ENCODE data around the gene DUSP6. TPM values are rescaled to one million over a fixed set of nuclear protein-coding genes. Genes with fewer than 3 reads are reported as not detected.

The DUSP6 gene
- total RNA-seq, 2 experiments from 2014 or later, result 11.8 to 14.7 TPM

- intact Hi-C loops (cut with DNase I, micrococcal nuclease), result no loop called here
- H3K27ac ChIP-seq (ENCODE audit: low read depth in 1 of 2, low read length in 2 of 2), result no peak overlapping the region
- CTCF ChIA-PET, result no interaction called here
- Mint-ChIP-seq H3K27ac (no peak overlapping the region), H3K4me3 (no peak overlapping the region), H3K4me1 (ENCODE audit: low read depth) (peaks cover 11% of the 10 kb centered on the region), H3K36me3 (ENCODE audit: low read depth) (no peaks in the 10 kb centered on the region), H3K9me3 (no peaks in the 10 kb centered on the region), H3K27me3 (no peaks in the 10 kb centered on the region)
- no peak for ATAC-seq (ENCODE audit: poor library complexity)
- H3K36me3 ChIP-seq (ENCODE audit: insufficient read depth, low read length), result no peaks in the 10 kb centered on the region
- no peaks in the 10 kb centered on the region for H3K9me3 ChIP-seq (ENCODE audit: control insufficient read depth in 1 of 2, insufficient read depth in 1 of 2, low read length in 2 of 2)
- no peak for TF ChIP-seq CTCF (IDR thresholded peaks at IDR 0.05)
- POLR2A ChIA-PET, result no interaction called here
- H3K27me3 ChIP-seq (ENCODE audit: control insufficient read depth in 1 of 2, insufficient read depth in 2 of 2, low read length in 2 of 2), result no peaks in the 10 kb centered on the region
- no peak for DNase-seq
- H3K4me1 ChIP-seq (ENCODE audit: insufficient read depth, low read length), result no peaks in the 10 kb centered on the region
- H3K4me3 ChIP-seq (ENCODE audit: low read length), result no peak overlapping the region
Measured at GRCh38 chr12:89319606-89320005, 32.7 kb downstream of the DUSP6 start.

DNA sequence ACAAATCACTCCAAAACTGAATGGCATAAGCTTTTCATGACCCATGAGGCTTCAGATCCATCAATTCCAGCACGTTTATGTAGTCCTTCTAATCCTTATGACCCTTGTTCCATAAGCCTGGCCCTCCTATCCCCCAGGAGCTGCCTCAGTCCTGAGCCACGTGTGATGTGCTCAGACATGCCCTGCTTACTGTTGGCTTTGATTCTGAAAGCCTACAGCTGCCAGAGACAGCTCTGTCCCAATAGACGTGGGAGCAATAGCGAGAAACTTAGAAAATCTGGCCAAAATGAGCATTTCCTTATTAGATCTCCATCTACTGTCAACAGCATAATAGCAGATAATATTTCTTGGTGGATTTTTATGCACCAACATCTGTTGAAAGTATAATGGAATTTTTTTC, 33.2 kb downstream of the DUSP6 start:
- CTCF ChIA-PET, result no interaction called here

GRCh38 chr12:89316705-89317139, 35.6 kb downstream of the DUSP6 start:
- no peaks in the 10 kb centered on the region for H3K36me3 Mint-ChIP-seq (ENCODE audit: low read depth)
- intact Hi-C loops (cut with DNase I, micrococcal nuclease), result no loop called here
- ChIA-PET CTCF (no interaction called here), POLR2A (interaction anchor here (0.9 kb wide), 1 partner anchor 36 kb away, joined by 4 read pairs; the partner anchor contains the start of gene DUSP6)
- Histone ChIP-seq H3K27me3 (ENCODE audit: control insufficient read depth in 1 of 2, insufficient read depth in 2 of 2, low read length in 2 of 2) (no peaks in the 10 kb centered on the region), H3K4me3 (ENCODE audit: low read length) (no peak overlapping the region), H3K9me3 (ENCODE audit: control insufficient read depth in 1 of 2, insufficient read depth in 1 of 2, low read length in 2 of 2) (no peaks in the 10 kb centered on the region), H3K36me3 (ENCODE audit: insufficient read depth, low read length) (no peaks in the 10 kb centered on the region), H3K27ac (ENCODE audit: low read depth in 1 of 2, low read length in 2 of 2) (no peak overlapping the region), H3K4me1 (ENCODE audit: insufficient read depth, low read length) (no peaks in the 10 kb centered on the region)
- no peak for TF ChIP-seq CTCF (IDR thresholded peaks at IDR 0.05)
- no peaks in the 10 kb centered on the region for H3K9me3 Mint-ChIP-seq
- no peak for ATAC-seq (ENCODE audit: poor library complexity)
- H3K27ac Mint-ChIP-seq, result no peak overlapping the region
- no peak for DNase-seq
- H3K4me1 Mint-ChIP-seq (ENCODE audit: low read depth), result peaks cover 11% of the 10 kb centered on the region
- no peak overlapping the region for H3K4me3 Mint-ChIP-seq
- H3K27me3 Mint-ChIP-seq, result no peaks in the 10 kb centered on the region

More for the DNA sequence above, 33.2 kb downstream of the DUSP6 start:
- Histone ChIP-seq H3K27me3 (ENCODE audit: control insufficient read depth in 1 of 2, insufficient read depth in 2 of 2, low read length in 2 of 2) (no peaks in the 10 kb centered on the region), H3K36me3 (ENCODE audit: insufficient read depth, low read length) (no peaks in the 10 kb centered on the region), H3K9me3 (ENCODE audit: control insufficient read depth in 1 of 2, insufficient read depth in 1 of 2, low read length in 2 of 2) (no peaks in the 10 kb centered on the region), H3K4me1 (ENCODE audit: insufficient read depth, low read length) (no peaks in the 10 kb centered on the region), H3K27ac (ENCODE audit: low read depth in 1 of 2, low read length in 2 of 2) (no peak overlapping the region), H3K4me3 (ENCODE audit: low read length) (no peak overlapping the region)
- H3K9me3 Mint-ChIP-seq, result no peaks in the 10 kb centered on the region
- TF ChIP-seq CTCF (IDR thresholded peaks at IDR 0.05), result no peak
- no peaks in the 10 kb centered on the region for H3K27me3 Mint-ChIP-seq
- H3K4me1 Mint-ChIP-seq (ENCODE audit: low read depth), result peaks cover 11% of the 10 kb centered on the region
- POLR2A ChIA-PET, result no interaction called here
- DNase-seq (no peak), ATAC-seq (ENCODE audit: poor library complexity) (no peak)
- no peak overlapping the region for H3K27ac Mint-ChIP-seq
- intact Hi-C loops (cut with DNase I, micrococcal nuclease), result no loop called here
- no peaks in the 10 kb centered on the region for H3K36me3 Mint-ChIP-seq (ENCODE audit: low read depth)
- H3K4me3 Mint-ChIP-seq, result no peak overlapping the region

All from CD4-positive, alpha-beta T cell (primary cell).